ENCODE data around the gene SLC22A8. TPM values are rescaled to one million over a fixed set of nuclear protein-coding genes. Genes with fewer than 3 reads are reported as not detected.

Gene SLC22A8
- total and polyA plus RNA-seq, 10 of the 15 experiments (the other 5 are each of a cell fraction or from before 2014, with no cell fraction given), result not detected

DNA sequence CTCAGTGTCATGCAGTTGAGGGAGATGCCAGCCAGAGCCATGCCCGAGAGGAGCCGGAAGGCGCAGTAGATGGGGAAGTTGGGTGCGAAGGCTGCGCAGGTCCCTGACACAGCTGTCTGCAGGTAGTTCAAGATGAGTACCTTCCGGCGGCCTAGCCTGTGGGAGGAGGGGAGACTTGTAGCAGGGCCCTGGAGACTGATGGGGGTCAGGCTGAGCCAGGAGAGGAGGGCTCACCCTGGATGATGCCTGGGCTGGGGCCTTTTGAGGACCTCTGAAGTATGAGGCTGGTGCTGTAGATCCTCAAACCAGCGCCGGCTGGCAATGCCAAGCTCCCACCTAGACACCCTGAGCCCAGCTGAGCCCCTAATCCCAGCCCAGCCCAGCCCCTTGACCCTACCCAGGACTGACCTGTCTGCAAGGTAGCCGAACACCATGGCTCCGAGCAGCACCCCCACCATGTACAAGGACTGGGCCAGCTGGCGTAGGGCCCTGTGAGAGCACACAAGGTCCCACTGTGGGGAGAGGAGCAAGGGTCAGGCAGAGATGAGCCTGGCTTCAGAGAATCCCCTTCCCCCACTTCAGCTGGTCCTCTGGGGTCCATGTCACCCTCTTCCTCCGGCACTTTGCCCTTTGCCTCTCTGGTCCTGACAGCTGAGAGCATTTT is 32.0 kb downstream of the SLC22A8 start:
- in situ Hi-C loops (cut with MboI), result no loop called here
- 46% methylated on average over 13 of the region's 13 CpGs for WGBS (ENCODE audit: insufficient coverage, insufficient replicate concordance, low lambda C conversion rate, missing lambda C conversion rate)
- no peaks in the 10 kb centered on the region for H3K9me3 ChIP-seq (replicated peaks; ENCODE audit: control insufficient read depth, insufficient read depth, low read length)
- POLR2A ChIA-PET, result no interaction called here
- CTCF ChIA-PET, result interaction anchor here (0.6 kb wide), 1 partner anchor 79 kb away, joined by 3 read pairs; no protein-coding TSS in a partner anchor
- no peak overlapping the region for H3K4me2 ChIP-seq (ENCODE audit: control insufficient read depth, insufficient read depth)
- no peak overlapping the region for H3K27ac ChIP-seq (ENCODE audit: control insufficient read depth, insufficient read depth)
- ATAC-seq, result no peak
- H2AFZ ChIP-seq (ENCODE audit: control insufficient read depth, low read depth, low read length), result no peak overlapping the region
- no peaks in the 10 kb centered on the region for H3K79me2 ChIP-seq (ENCODE audit: control insufficient read depth, insufficient read depth, low read length)
- H4K20me1 ChIP-seq (ENCODE audit: control insufficient read depth, insufficient read depth), result no peaks in the 10 kb centered on the region
- H3K9ac ChIP-seq (ENCODE audit: control insufficient read depth, insufficient read depth, low read length), result no peak overlapping the region
- FAIRE-seq, result no peak
- RAD21 ChIA-PET (ENCODE audit: unreplicated experiment), result no interaction called here
- no peaks in the 10 kb centered on the region for H3K36me3 ChIP-seq (ENCODE audit: control insufficient read depth in 2 of 2, insufficient read depth in 2 of 2, low read length in 1 of 2)
- H3K4me1 ChIP-seq (ENCODE audit: control insufficient read depth, insufficient read depth, low read length), result no peaks in the 10 kb centered on the region
- no peaks in the 10 kb centered on the region; a peak in 1 of 4 replicates for H3K27me3 ChIP-seq (replicated peaks in 1 of 2; ENCODE audit: control insufficient read depth in 2 of 2, insufficient read depth in 2 of 2, low read length in 1 of 2)
- TF ChIP-seq ETV6 (conservative IDR thresholded peaks at IDR 0.05 in 1 of 2, IDR thresholded peaks at IDR 0.05 in 1 of 2; ENCODE audit: borderline replicate concordance in 1 of 2, low read depth in 1 of 2), result no peak
- TF ChIP-seq NR2F1 (conservative IDR thresholded peaks at IDR 0.05), result no peak
- no peak for TF ChIP-seq KLF5 (IDR thresholded peaks at IDR 0.05; ENCODE audit: partially characterized antibody)
- no peak for TF ChIP-seq ZNF24 (IDR thresholded peaks at IDR 0.05)
- TF ChIP-seq FOXK2 (IDR thresholded peaks at IDR 0.05), result no peak
- no peak for TF ChIP-seq HDAC2 (IDR thresholded peaks at IDR 0.05)
- TF ChIP-seq, protein P1, sequence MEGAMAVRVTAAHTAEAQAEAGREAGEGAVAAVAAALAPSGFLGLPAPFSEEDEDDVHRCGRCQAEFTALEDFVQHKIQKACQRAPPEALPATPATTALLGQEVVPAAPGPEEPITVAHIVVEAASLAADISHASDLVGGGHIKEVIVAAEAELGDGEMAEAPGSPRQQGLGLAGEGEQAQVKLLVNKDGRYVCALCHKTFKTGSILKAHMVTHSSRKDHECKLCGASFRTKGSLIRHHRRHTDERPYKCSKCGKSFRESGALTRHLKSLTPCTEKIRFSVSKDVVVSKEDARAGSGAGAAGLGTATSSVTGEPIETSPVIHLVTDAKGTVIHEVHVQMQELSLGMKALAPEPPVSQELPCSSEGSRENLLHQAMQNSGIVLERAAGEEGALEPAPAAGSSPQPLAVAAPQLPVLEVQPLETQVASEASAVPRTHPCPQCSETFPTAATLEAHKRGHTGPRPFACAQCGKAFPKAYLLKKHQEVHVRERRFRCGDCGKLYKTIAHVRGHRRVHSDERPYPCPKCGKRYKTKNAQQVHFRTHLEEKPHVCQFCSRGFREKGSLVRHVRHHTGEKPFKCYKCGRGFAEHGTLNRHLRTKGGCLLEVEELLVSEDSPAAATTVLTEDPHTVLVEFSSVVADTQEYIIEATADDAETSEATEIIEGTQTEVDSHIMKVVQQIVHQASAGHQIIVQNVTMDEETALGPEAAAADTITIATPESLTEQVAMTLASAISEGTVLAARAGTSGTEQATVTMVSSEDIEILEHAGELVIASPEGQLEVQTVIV (IDR thresholded peaks at IDR 0.05; ENCODE audit: borderline replicate concordance, partially characterized antibody), result no peak
- TF ChIP-seq, protein P2, sequence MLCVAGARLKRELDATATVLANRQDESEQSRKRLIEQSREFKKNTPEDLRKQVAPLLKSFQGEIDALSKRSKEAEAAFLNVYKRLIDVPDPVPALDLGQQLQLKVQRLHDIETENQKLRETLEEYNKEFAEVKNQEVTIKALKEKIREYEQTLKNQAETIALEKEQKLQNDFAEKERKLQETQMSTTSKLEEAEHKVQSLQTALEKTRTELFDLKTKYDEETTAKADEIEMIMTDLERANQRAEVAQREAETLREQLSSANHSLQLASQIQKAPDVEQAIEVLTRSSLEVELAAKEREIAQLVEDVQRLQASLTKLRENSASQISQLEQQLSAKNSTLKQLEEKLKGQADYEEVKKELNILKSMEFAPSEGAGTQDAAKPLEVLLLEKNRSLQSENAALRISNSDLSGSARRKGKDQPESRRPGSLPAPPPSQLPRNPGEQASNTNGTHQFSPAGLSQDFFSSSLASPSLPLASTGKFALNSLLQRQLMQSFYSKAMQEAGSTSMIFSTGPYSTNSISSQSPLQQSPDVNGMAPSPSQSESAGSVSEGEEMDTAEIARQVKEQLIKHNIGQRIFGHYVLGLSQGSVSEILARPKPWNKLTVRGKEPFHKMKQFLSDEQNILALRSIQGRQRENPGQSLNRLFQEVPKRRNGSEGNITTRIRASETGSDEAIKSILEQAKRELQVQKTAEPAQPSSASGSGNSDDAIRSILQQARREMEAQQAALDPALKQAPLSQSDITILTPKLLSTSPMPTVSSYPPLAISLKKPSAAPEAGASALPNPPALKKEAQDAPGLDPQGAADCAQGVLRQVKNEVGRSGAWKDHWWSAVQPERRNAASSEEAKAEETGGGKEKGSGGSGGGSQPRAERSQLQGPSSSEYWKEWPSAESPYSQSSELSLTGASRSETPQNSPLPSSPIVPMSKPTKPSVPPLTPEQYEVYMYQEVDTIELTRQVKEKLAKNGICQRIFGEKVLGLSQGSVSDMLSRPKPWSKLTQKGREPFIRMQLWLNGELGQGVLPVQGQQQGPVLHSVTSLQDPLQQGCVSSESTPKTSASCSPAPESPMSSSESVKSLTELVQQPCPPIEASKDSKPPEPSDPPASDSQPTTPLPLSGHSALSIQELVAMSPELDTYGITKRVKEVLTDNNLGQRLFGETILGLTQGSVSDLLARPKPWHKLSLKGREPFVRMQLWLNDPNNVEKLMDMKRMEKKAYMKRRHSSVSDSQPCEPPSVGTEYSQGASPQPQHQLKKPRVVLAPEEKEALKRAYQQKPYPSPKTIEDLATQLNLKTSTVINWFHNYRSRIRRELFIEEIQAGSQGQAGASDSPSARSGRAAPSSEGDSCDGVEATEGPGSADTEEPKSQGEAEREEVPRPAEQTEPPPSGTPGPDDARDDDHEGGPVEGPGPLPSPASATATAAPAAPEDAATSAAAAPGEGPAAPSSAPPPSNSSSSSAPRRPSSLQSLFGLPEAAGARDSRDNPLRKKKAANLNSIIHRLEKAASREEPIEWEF (IDR thresholded peaks at IDR 0.05; ENCODE audit: insufficient replicate concordance, low read depth, low read length), result no peak
- TF ChIP-seq ASH2L (IDR thresholded peaks at IDR 0.05; ENCODE audit: borderline replicate concordance, low read depth), result no peak
- TF ChIP-seq CREM (IDR thresholded peaks at IDR 0.05; ENCODE audit: low read depth), result no peak
- no peak for TF ChIP-seq MEF2A (IDR thresholded peaks at IDR 0.05; ENCODE audit: insufficient read depth, low read depth, low read length)
- TF ChIP-seq, protein P3, sequence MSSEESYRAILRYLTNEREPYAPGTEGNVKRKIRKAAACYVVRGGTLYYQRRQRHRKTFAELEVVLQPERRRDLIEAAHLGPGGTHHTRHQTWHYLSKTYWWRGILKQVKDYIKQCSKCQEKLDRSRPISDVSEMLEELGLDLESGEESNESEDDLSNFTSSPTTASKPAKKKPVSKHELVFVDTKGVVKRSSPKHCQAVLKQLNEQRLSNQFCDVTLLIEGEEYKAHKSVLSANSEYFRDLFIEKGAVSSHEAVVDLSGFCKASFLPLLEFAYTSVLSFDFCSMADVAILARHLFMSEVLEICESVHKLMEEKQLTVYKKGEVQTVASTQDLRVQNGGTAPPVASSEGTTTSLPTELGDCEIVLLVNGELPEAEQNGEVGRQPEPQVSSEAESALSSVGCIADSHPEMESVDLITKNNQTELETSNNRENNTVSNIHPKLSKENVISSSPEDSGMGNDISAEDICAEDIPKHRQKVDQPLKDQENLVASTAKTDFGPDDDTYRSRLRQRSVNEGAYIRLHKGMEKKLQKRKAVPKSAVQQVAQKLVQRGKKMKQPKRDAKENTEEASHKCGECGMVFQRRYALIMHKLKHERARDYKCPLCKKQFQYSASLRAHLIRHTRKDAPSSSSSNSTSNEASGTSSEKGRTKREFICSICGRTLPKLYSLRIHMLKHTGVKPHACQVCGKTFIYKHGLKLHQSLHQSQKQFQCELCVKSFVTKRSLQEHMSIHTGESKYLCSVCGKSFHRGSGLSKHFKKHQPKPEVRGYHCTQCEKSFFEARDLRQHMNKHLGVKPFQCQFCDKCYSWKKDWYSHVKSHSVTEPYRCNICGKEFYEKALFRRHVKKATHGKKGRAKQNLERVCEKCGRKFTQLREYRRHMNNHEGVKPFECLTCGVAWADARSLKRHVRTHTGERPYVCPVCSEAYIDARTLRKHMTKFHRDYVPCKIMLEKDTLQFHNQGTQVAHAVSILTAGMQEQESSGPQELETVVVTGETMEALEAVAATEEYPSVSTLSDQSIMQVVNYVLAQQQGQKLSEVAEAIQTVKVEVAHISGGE (CRISPR knock-in tag; IDR thresholded peaks at IDR 0.05), result no peak
- no TSS peak for BruUV-seq (replicated peaks)
- H3K4me3 ChIP-seq, result no peak overlapping the region
- no peak for DNase-seq (ENCODE audit: low read depth, low spot score)
- intact Hi-C loops (cut with micrococcal nuclease; ENCODE audit: unreplicated experiment), result no loop called here
- SMC1A ChIA-PET (ENCODE audit: uncharacterized antibody, unreplicated experiment), result no interaction called here
